BJ (cell line): ENCODE measurements around the gene CCDC150. TPM values are rescaled to one million over a fixed set of nuclear protein-coding genes. Genes with fewer than 3 reads are reported as not detected.
A peak's percentile ranks its signal among the peaks of the same experiment; 100 is the strongest.

ENCODE experiments used
- CTCF ChIA-PET: fragments of 350-600 bp; formaldehyde crosslinking; extraction: SDS; loops from one replicate; lab custom pipeline; 2021; ENCODE audit warnings: antibody characterized with exemption, inconsistent platforms; lab: Yijun Ruan, JAX
- POLR2A ChIA-PET: fragments of 300-600 bp; sonication (Branson Sonifier 250); formaldehyde crosslinking; extraction: SDS; loops from one replicate; lab custom pipeline; 2021; ENCODE audit warnings: antibody characterized with exemption; lab: Charles Lee
- DNase-seq: peaks from one replicate; pipeline ENCODE4 v3.0.0-alpha.2; 2011; ENCODE audit warnings: low read depth
- H3K27me3 ChIP-seq: 2 replicates; pipeline ENCODE4 v1.6.0; 2011; ENCODE audit warnings: low read length; ENCODE audit not compliant: control insufficient read depth, insufficient read depth
- H3K36me3 ChIP-seq: 2 replicates; pipeline ENCODE4 v1.5.1; 2011; ENCODE audit warnings: low read length; ENCODE audit not compliant: control insufficient read depth, insufficient read depth
- H3K4me3 ChIP-seq: 2 replicates; pipeline ENCODE4 v1.5.1; 2011; ENCODE audit warnings: low read depth, mild to moderate bottlenecking, control low read depth, low read length
- CTCF ChIP-seq: IDR thresholded peaks from 2 replicates; pipeline ENCODE4 v1.5.1; 2011; ENCODE audit warnings: low read depth, mild to moderate bottlenecking, control low read depth, inconsistent platforms, low read length, moderate library complexity; ENCODE audit not compliant: insufficient read depth
- polyA minus RNA-seq: library from RNA; depleted of rRNA, polyadenylated mRNA; stranded (reverse); fragments of >200 nt; gene quantifications from 2 replicates; pipeline ENCODE4 v1.2.3, GENCODE V29; 2011; rRNA and poly(A)+ RNA removed
- polyA plus RNA-seq: library from polyadenylated mRNA; depleted of rRNA; stranded (reverse); fragments of >200 nt; gene quantifications from 2 replicates; pipeline ENCODE4 v1.2.3, GENCODE V29; 2011; rRNA removed

CCDC150 gene
- polyA plus RNA-seq = 0.96 and 2.1 TPM in 2 replicates
- 2.6 and 2.9 TPM in 2 replicates for polyA minus RNA-seq

- Histone ChIP-seq H3K36me3 (no peaks in the 10 kb centered on the region), H3K27me3 (no peaks in the 10 kb centered on the region), H3K4me3 (peak within 1 kb of the TSS; percentile 72)
- ChIA-PET POLR2A (no interaction called here), CTCF (interaction anchor here (0.5 to 0.6 kb wide), 2 partner anchors 109 to 185 kb away, joined by 3 read pairs; no protein-coding TSS in a partner anchor)
- TF ChIP-seq CTCF = peak; percentile 53
- DNase-seq = peak; percentile 66
Observed at GRCh38 chr2:196639180-196640030, at the start of gene CCDC150. Gene CCDC150, plus strand, starts transcription at chr2:196639715. Its CDS starts 52 bp downstream, at chr2:196639767.

GRCh38 chr2:196590286-196590685 lies 49.2 kb upstream of the CCDC150 start:
- no peaks in the 10 kb centered on the region for H3K27me3 ChIP-seq
- no peaks in the 10 kb centered on the region for H3K36me3 ChIP-seq
- no peak for TF ChIP-seq CTCF
- no peak overlapping the region for H3K4me3 ChIP-seq
- ChIA-PET POLR2A (no interaction called here), CTCF (no interaction called here)
- no peak for DNase-seq

- POLR2A ChIA-PET = no interaction called here
- no peak for DNase-seq
- CTCF ChIA-PET = no interaction called here
- H3K36me3 ChIP-seq = no peaks in the 10 kb centered on the region
- no peak overlapping the region for H3K4me3 ChIP-seq
- no peak for TF ChIP-seq CTCF
- H3K27me3 ChIP-seq = no peaks in the 10 kb centered on the region
Observed at GRCh38 chr2:196591004-196591403, 48.5 kb upstream of the CCDC150 start.

- no peaks in the 10 kb centered on the region for H3K36me3 ChIP-seq
- no peaks in the 10 kb centered on the region for H3K27me3 ChIP-seq
- TF ChIP-seq CTCF = no peak
- no peak overlapping the region for H3K4me3 ChIP-seq
- no peak for DNase-seq
- CTCF ChIA-PET = interaction anchor here (0.8 to 1.6 kb wide), 3 partner anchors 9 to 138 kb away, joined by 4 read pairs; no protein-coding TSS in a partner anchor
- POLR2A ChIA-PET = interaction anchor here (0.6 kb wide), 1 partner anchor 138 kb away, joined by 4 read pairs; no protein-coding TSS in a partner anchor
Observed at GRCh38 chr2:196591621-196592022, 47.9 kb upstream of the CCDC150 start.

GRCh38 chr2:196592331-196592910 lies 47.1 kb upstream of the CCDC150 start:
- ChIA-PET POLR2A (interaction anchor here (0.6 kb wide), 1 partner anchor 137 kb away, joined by 4 read pairs; no protein-coding TSS in a partner anchor), CTCF (interaction anchor here (0.6 to 1.6 kb wide), 6 partner anchors 8 to 765 kb away, joined by 3 to 5 read pairs (median 4); no protein-coding TSS in a partner anchor)
- H3K4me3 ChIP-seq = peak overlapping the region; percentile 81
- peak; percentile 29; the same call in 1 of the 2 replicates for TF ChIP-seq CTCF
- no peak for DNase-seq
- no peaks in the 10 kb centered on the region for H3K27me3 ChIP-seq
- H3K36me3 ChIP-seq = no peaks in the 10 kb centered on the region
